ENCODE measurements around the gene DUT. TPM values are rescaled to one million over a fixed set of nuclear protein-coding genes. Genes with fewer than 3 reads are reported as not detected.

DUT gene
- 45.3 and 53.8 TPM in 2 replicates for total RNA-seq

GRCh38 chr15:48330855-48331795, at the start of gene DUT:
TSS of gene DUT (plus strand) at chr15:48331429. CDS start at chr15:48331516, 87 bp downstream.
- H3K4me3 ChIP-seq (ENCODE audit: low read depth, low read length): peak within 1 kb of the TSS; percentile 84
- peak; percentile 85 for DNase-seq (ENCODE audit: low read depth)
- no peak for TF ChIP-seq CTCF (IDR thresholded peaks at IDR 0.05; ENCODE audit: insufficient read depth, low read depth, low read length)

GRCh38 chr15:48281674-48282073, 49.6 kb upstream of the DUT start:
- no peak overlapping the region for H3K4me3 ChIP-seq (ENCODE audit: low read depth, low read length)
- no peak for DNase-seq (ENCODE audit: low read depth)
- TF ChIP-seq CTCF (IDR thresholded peaks at IDR 0.05; ENCODE audit: insufficient read depth, low read depth, low read length): no peak

- TF ChIP-seq CTCF (IDR thresholded peaks at IDR 0.05; ENCODE audit: insufficient read depth, low read depth, low read length): no peak
- DNase-seq (ENCODE audit: low read depth): no peak
- no peak overlapping the region for H3K4me3 ChIP-seq (ENCODE audit: low read depth, low read length)
Observed at GRCh38 chr15:48282216-48282615, 49.0 kb upstream of the DUT start.

GRCh38 chr15:48283396-48284145, 47.7 kb upstream of the DUT start:
- no peak for TF ChIP-seq CTCF (IDR thresholded peaks at IDR 0.05; ENCODE audit: insufficient read depth, low read depth, low read length)
- no peak overlapping the region for H3K4me3 ChIP-seq (ENCODE audit: low read depth, low read length)
- DNase-seq (ENCODE audit: low read depth): no peak

GRCh38 chr15:48285329-48286214, 45.7 kb upstream of the DUT start:
- peak overlapping the region; percentile 5 for H3K4me3 ChIP-seq (ENCODE audit: low read depth, low read length)

More at GRCh38 chr15:48285329-48286214, 45.7 kb upstream of the DUT start:
- TF ChIP-seq CTCF (IDR thresholded peaks at IDR 0.05; ENCODE audit: insufficient read depth, low read depth, low read length): peak; percentile 71
- DNase-seq (ENCODE audit: low read depth): peak; percentile 86

All from fibroblast of villous mesenchyme (primary cell).